K562 (cell line): ENCODE measurements around the gene SCARF2. TPM values are rescaled to one million over a fixed set of nuclear protein-coding genes. Genes with fewer than 3 reads are reported as not detected.
A peak's percentile ranks its signal among the peaks of the same experiment; 100 is the strongest.

Experiments used
- CTBP1 ChIP-seq: fragments of 450-650 bp; IDR thresholded peaks from 2 replicates; pipeline ENCODE4 v1.6.1; 2016; ENCODE audit warnings: borderline replicate concordance
- ID3 ChIP-seq, 2 experiments: fragments of 250-450 bp in 1 of 2; fragments of 450-650 bp in 1 of 2; sonication (Bioruptor Pico) in 1 of 2; IDR thresholded peaks; 2 replicates each; pipeline versions ENCODE4 v1.6.1 to v1.8.0; 2016 to 2021; ENCODE audit warnings: mild to moderate bottlenecking in 2 of 2, moderate library complexity in 2 of 2, missing compliant biosample characterization in 1 of 2, missing genetic modification characterization in 1 of 2
- JUND ChIP-seq, 2 experiments: IDR thresholded peaks; 2 replicates in 1 of 2; 3 replicates in 1 of 2; pipeline ENCODE4 v1.6.1; 2011; ENCODE audit warnings: borderline replicate concordance in 2 of 2, low read depth in 2 of 2, low read length in 2 of 2, improper control_type of control experiment in 1 of 2, missing biosample characterization in 1 of 2, missing genetic modification characterization in 1 of 2, missing genetic modification reagents in 1 of 2
- MED1 ChIP-seq: sonication (generic); formaldehyde crosslinking; IDR thresholded peaks from 2 replicates; pipeline ENCODE4 v1.8.1; 2023; ENCODE audit warnings: missing genetic modification reagents, borderline replicate concordance
- MGA ChIP-seq: fragments of 450-650 bp; IDR thresholded peaks from 2 replicates; pipeline ENCODE4 v1.6.1; 2016; ENCODE audit warnings: mild to moderate bottlenecking, moderate library complexity
- NBN ChIP-seq: fragments of 450-650 bp; IDR thresholded peaks from 2 replicates; pipeline ENCODE4 v1.6.1; 2016; ENCODE audit warnings: low read depth, mild to moderate bottlenecking
- PYGO2 ChIP-seq: fragments of 450-650 bp; IDR thresholded peaks from 2 replicates; pipeline ENCODE4 v1.6.1; 2016; ENCODE audit warnings: mild to moderate bottlenecking, missing genetic modification characterization, moderate library complexity, missing compliant biosample characterization
- SMARCB1 ChIP-seq: IDR thresholded peaks from 2 replicates; pipeline ENCODE4 v1.6.1; 2011; ENCODE audit warnings: improper control_type of control experiment, low read depth; ENCODE audit not compliant: insufficient read length
- TEAD4 ChIP-seq, 2 experiments: sonication (generic) in 1 of 2; formaldehyde crosslinking in 1 of 2; IDR thresholded peaks; 2 replicates each; pipeline versions ENCODE4 v1.6.1 to v1.8.0; 2012 to 2022; ENCODE audit warnings: borderline replicate concordance in 1 of 2, inconsistent platforms in 1 of 2, low read length in 1 of 2, mild to moderate bottlenecking in 1 of 2, missing genetic modification reagents in 1 of 2
- ZBTB1 ChIP-seq: sonication (generic); formaldehyde crosslinking; IDR thresholded peaks from 2 replicates; pipeline ENCODE4 v1.8.1; 2023; ENCODE audit warnings: missing genetic modification reagents, low read depth, mild to moderate bottlenecking, borderline replicate concordance
- ZFPM2 ChIP-seq: fragments of 250-450 bp; sonication (Bioruptor Pico); IDR thresholded peaks from 2 replicates; pipeline ENCODE4 v1.5.1; 2022; ENCODE audit warnings: mild to moderate bottlenecking
- ZNF354B ChIP-seq: fragments of 250-450 bp; sonication (Bioruptor Pico); IDR thresholded peaks from 2 replicates; pipeline ENCODE4 v1.4.0; 2020
- ZNF41 ChIP-seq: fragments of 250-450 bp; sonication (Bioruptor Pico); conservative IDR thresholded peaks from 2 replicates; pipeline ENCODE4 v1.4.0; 2020; ENCODE audit warnings: mild to moderate bottlenecking
- ZNF764 ChIP-seq: fragments of 250-450 bp; sonication (Bioruptor Pico); IDR thresholded peaks from 2 replicates; pipeline ENCODE4 v1.4.0; 2020; ENCODE audit warnings: low read depth, mild to moderate bottlenecking, moderate library complexity
- polyA plus RNA-seq, 8 experiments: library from polyadenylated mRNA; depleted of rRNA in 4 of 8; stranded (reverse) in 5 of 8; unstranded in 3 of 8; fragments of >200 nt; fragmentation: Nextera tagmentation in 2 of 8; fragmentation: Illumina TruSeq in 1 of 8; extraction: Ambion mirVana in 2 of 8; extraction: Trizol in 1 of 8; gene quantifications; 2 replicates each; pipeline versions ENCODE4 v1.2.1 to v1.2.3, GENCODE V29; 2011 to 2014; ENCODE audit warnings: inconsistent platforms in 1 of 8, missing spikeins in 1 of 8
- total RNA-seq, 7 experiments: library from RNA; depleted of rRNA in 6 of 7; stranded (reverse); fragments of >200 nt in 6 of 7; fragmentation: Illumina TruSeq in 2 of 7; extraction: Trizol in 2 of 7; gene quantifications; 2 replicates each; pipeline versions ENCODE4 v1.2.1 to v1.2.3, GENCODE V29; 2011 to 2021; ENCODE audit warnings: low replicate concordance in 1 of 7

Gene SCARF2
- total and polyA plus RNA-seq, 9 of the 15 experiments (the other 6 are each of a cell fraction or from before 2014, with no cell fraction given): 0.06 to 0.32 (median 0.21) TPM; not detected in 5

GRCh38 chr22:20422271-20423007, 15.2 kb downstream of the SCARF2 start (continued):
- TF ChIP-seq MGA: no peak
- TF ChIP-seq ID3 (CRISPR knock-in tag; IDR thresholded peaks at IDR 0.05): no peak
- no peak for TF ChIP-seq ID3 (tag; IDR thresholded peaks at IDR 0.05)
- no peak for TF ChIP-seq SMARCB1
- TF ChIP-seq MED1 (CRISPR knock-in tag): 0 out of 2 replicates have a peak, but pooled peaks have one; percentile 0
- no peak for TF ChIP-seq CTBP1
- TF ChIP-seq ZNF354B (CRISPR knock-in tag): no peak
- no peak for TF ChIP-seq ZFPM2
- no peak for TF ChIP-seq TEAD4 (IDR thresholded peaks at IDR 0.05; ENCODE audit: low read length)
- no peak; the same call in 1 of the 2 replicates for TF ChIP-seq TEAD4 (CRISPR knock-in tag; IDR thresholded peaks at IDR 0.05; ENCODE audit: borderline replicate concordance)
- TF ChIP-seq ZNF41 (CRISPR knock-in tag): 0 out of 2 replicates have a peak, but pooled peaks have one; percentile 31
- no peak for TF ChIP-seq PYGO2 (tag)
- no peak for TF ChIP-seq ZNF764 (CRISPR knock-in tag)
- no peak for TF ChIP-seq JUND (IDR thresholded peaks at IDR 0.05; ENCODE audit: borderline replicate concordance, low read depth, low read length)
- no peak for TF ChIP-seq JUND (tag; IDR thresholded peaks at IDR 0.05; ENCODE audit: borderline replicate concordance, low read depth, low read length)
- TF ChIP-seq ZBTB1 (CRISPR knock-in tag): no peak
- TF ChIP-seq NBN: 0 out of 2 replicates have a peak, but pooled peaks have one; percentile 37
